Bronchial epithelial cell (primary cell): Measurements from ENCODE around the gene NHLRC1. TPM values are rescaled to one million over a fixed set of nuclear protein-coding genes. Genes with fewer than 3 reads are reported as not detected.

Experiments used
- DNase-seq: peaks from one replicate; pipeline ENCODE4 v3.0.0-alpha.2; 2010; ENCODE audit warnings: low read depth
- FAIRE-seq: peaks from 2 replicates; lab custom pipeline; 2011; peaks lifted over from hg19 to GRCh38; lab: Jason Lieb, UNC
- H3K27me3 ChIP-seq: 2 replicates; pipeline ENCODE4 v1.5.1; 2011; ENCODE audit warnings: low read length; ENCODE audit not compliant: control insufficient read depth, insufficient read depth
- H3K36me3 ChIP-seq: 2 replicates; pipeline ENCODE4 v1.5.1; 2011; ENCODE audit warnings: low read length; ENCODE audit not compliant: control insufficient read depth, insufficient read depth
- H3K4me3 ChIP-seq: 2 replicates; pipeline ENCODE4 v1.5.1; 2011; ENCODE audit warnings: mild to moderate bottlenecking, low read depth, low read length, control low read depth
- CTCF ChIP-seq: IDR thresholded peaks from 2 replicates; pipeline ENCODE4 v1.5.1; 2011; ENCODE audit warnings: mild to moderate bottlenecking, moderate library complexity, low read length, control low read depth, inconsistent platforms; ENCODE audit not compliant: insufficient read depth, severe bottlenecking
- total RNA-seq: library from RNA; depleted of rRNA; stranded (reverse); fragments of >200 nt; gene quantifications from 2 replicates; pipeline ENCODE4 v1.2.1, GENCODE V29; 2014

NHLRC1 gene
- total RNA-seq, 1 donor from 2014 or later: 1.6 TPM

GRCh38 chr6:18078866-18079265, 43.6 kb downstream of the NHLRC1 start:
- FAIRE-seq (no peak), DNase-seq (no peak)
- Histone ChIP-seq H3K4me3 (no peak overlapping the region), H3K27me3 (no peaks in the 10 kb centered on the region), H3K36me3 (no peaks in the 10 kb centered on the region)
- TF ChIP-seq CTCF: no peak

- DNase-seq (no peak), FAIRE-seq (no peak)
- Histone ChIP-seq H3K36me3 (no peaks in the 10 kb centered on the region), H3K4me3 (no peak overlapping the region), H3K27me3 (no peaks in the 10 kb centered on the region)
- no peak for TF ChIP-seq CTCF
These were observed 46.2 kb downstream of the NHLRC1 start for GRCh38 chr6:18076231-18076630.

- FAIRE-seq: no peak
- Histone ChIP-seq H3K27me3 (no peaks in the 10 kb centered on the region), H3K4me3 (no peak overlapping the region), H3K36me3 (no peaks in the 10 kb centered on the region)
- no peak for TF ChIP-seq CTCF
- DNase-seq: no peak
These were observed 49.6 kb downstream of the NHLRC1 start for GRCh38 chr6:18072841-18073240.

- no peaks in the 10 kb centered on the region for H3K36me3 ChIP-seq
- TF ChIP-seq CTCF: no peak
- FAIRE-seq (no peak), DNase-seq (no peak)
- no peaks in the 10 kb centered on the region for H3K27me3 ChIP-seq
- no peak overlapping the region for H3K4me3 ChIP-seq
These were observed 52.0 kb downstream of the NHLRC1 start for GRCh38 chr6:18070486-18070885.

Other genes starting within 250 kb of the NHLRC1 start
- gene KIF13A, start 135.0 kb downstream of the NHLRC1 start, total RNA-seq: 47.4 and 58.8 TPM in 2 replicates
- gene TPMT, start 32.4 kb upstream of the NHLRC1 start, total RNA-seq: 18.2 and 35.7 TPM in 2 replicates
- 21.1 and 34.1 TPM in 2 replicates for gene KDM1B, start 32.7 kb upstream of the NHLRC1 start, total RNA-seq
- gene DEK, start 141.9 kb upstream of the NHLRC1 start, total RNA-seq: 50.3 and 63.1 TPM in 2 replicates